GM23248 (cell line): ENCODE measurements around the gene GLRX5. TPM values are rescaled to one million over a fixed set of nuclear protein-coding genes. Genes with fewer than 3 reads are reported as not detected.
"Not testable (repeated sequence)": the region's sequence is repeated elsewhere in the genome, so short reads cannot be mapped to it uniquely, and the experiment has no call there.

ENCODE experiments used
- DNase-seq: peaks from one replicate; pipeline ENCODE4 v3.0.0-alpha.2; 2015
- H2AFZ ChIP-seq: fragments of 200-600 bp; sonication (generic); 2 replicates; pipeline ENCODE4 v1.6.1; 2016; ENCODE audit warnings: antibody characterized with exemption
- H3F3A ChIP-seq: fragments of 200-600 bp; sonication (generic); 2 replicates; pipeline ENCODE4 v1.6.1; 2016; ENCODE audit warnings: mild to moderate bottlenecking, antibody characterized with exemption, mixed run types; ENCODE audit not compliant: insufficient read depth
- H3K27ac ChIP-seq: fragments of 200-600 bp; sonication (generic); 2 replicates; pipeline ENCODE4 v1.5.1; 2016; ENCODE audit warnings: mild to moderate bottlenecking
- H3K27me3 ChIP-seq: fragments of 200-600 bp; sonication (generic); replicated peaks from 2 replicates; pipeline ENCODE4 v1.6.1; 2016; ENCODE audit warnings: mild to moderate bottlenecking; ENCODE audit not compliant: insufficient read depth
- H3K36me3 ChIP-seq: fragments of 200-600 bp; sonication (generic); 2 replicates; pipeline ENCODE4 v1.6.1; 2016; ENCODE audit warnings: low read depth, mild to moderate bottlenecking
- H3K4me1 ChIP-seq: fragments of 200-600 bp; sonication (generic); 2 replicates; pipeline ENCODE4 v1.6.1; 2016; ENCODE audit warnings: mild to moderate bottlenecking; ENCODE audit not compliant: insufficient read depth
- H3K4me2 ChIP-seq: fragments of 200-600 bp; sonication (generic); one replicate; pipeline ENCODE4 v1.6.1; 2016; ENCODE audit warnings: mild to moderate bottlenecking; ENCODE audit not compliant: unreplicated experiment
- H3K4me3 ChIP-seq: fragments of 200-600 bp; sonication (generic); 2 replicates; pipeline ENCODE4 v1.5.1; 2016; ENCODE audit warnings: mild to moderate bottlenecking
- H3K79me2 ChIP-seq: fragments of 200-600 bp; sonication (generic); 2 replicates; pipeline ENCODE4 v1.6.1; 2016; ENCODE audit warnings: mild to moderate bottlenecking; ENCODE audit not compliant: insufficient read depth
- H3K9ac ChIP-seq: fragments of 200-600 bp; sonication (generic); 2 replicates; pipeline ENCODE4 v1.6.1; 2016; ENCODE audit warnings: mild to moderate bottlenecking
- H3K9me2 ChIP-seq: fragments of 200-600 bp; sonication (generic); 2 replicates; pipeline ENCODE4 v1.6.1; 2016; ENCODE audit warnings: mixed run types, mild to moderate bottlenecking, moderate library complexity; ENCODE audit not compliant: insufficient read depth
- H3K9me3 ChIP-seq: fragments of 200-600 bp; sonication (generic); one replicate; pipeline ENCODE4 v1.6.1; 2017; ENCODE audit warnings: low read depth
- H4K20me1 ChIP-seq: fragments of 200-600 bp; sonication (generic); 2 replicates; pipeline ENCODE4 v1.6.0; 2016; ENCODE audit not compliant: insufficient read depth
- EZH2 ChIP-seq: fragments of 200-600 bp; sonication (generic); IDR thresholded peaks from 2 replicates; pipeline ENCODE4 v1.6.1; 2018; ENCODE audit warnings: antibody characterized with exemption, mild to moderate bottlenecking; ENCODE audit not compliant: insufficient read depth, poor library complexity, severe bottlenecking
- EZH2phosphoT487 ChIP-seq: fragments of 200-600 bp; sonication (generic); IDR thresholded peaks from 2 replicates; pipeline ENCODE4 v1.6.1; 2018; ENCODE audit warnings: antibody characterized with exemption, moderate library complexity, mild to moderate bottlenecking, low read depth; ENCODE audit not compliant: insufficient read depth
- WGBS, 2 experiments: methylation state at CpG; one replicate each; pipeline ENCODE4 v1.1.6; 2015 to 2017; ENCODE audit warnings: low lambda C conversion rate in 2 of 2, low coverage in 1 of 2; ENCODE audit errors: missing lambda C conversion rate in 2 of 2; 5-methylcytosine and 5-hydroxymethylcytosine counted together
- in situ Hi-C: fragments of 300-500 bp; cut with MboI; formaldehyde crosslinking; loops from 2 replicates; pipeline ENCODE4 v1.15.0; 2020
- polyA plus RNA-seq: library from polyadenylated mRNA; unstranded; fragments of >200 nt; fragmentation: Nextera tagmentation; extraction: Ambion mirVana; gene quantifications from 2 replicates; pipeline ENCODE4 v1.2.1, GENCODE V29; 2016
- total RNA-seq: library from RNA; depleted of rRNA; stranded (reverse); fragments of >200 nt; shearing (Covaris generic); gene quantifications from 2 replicates; pipeline ENCODE4 v1.2.3, GENCODE V29; 2014

Gene GLRX5
- total and polyA plus RNA-seq, 2 experiments from 2014 or later, result 38.6 to 48.7 TPM

GRCh38 chr14:95509495-95509894, 25.4 kb upstream of the GLRX5 start:
- in situ Hi-C loops, result no loop called here
- H3K4me3 ChIP-seq, result no peak overlapping the region
- H3K9me2 ChIP-seq, result no peaks in the 10 kb centered on the region
- WGBS, 2 experiments, result 79 to 81% methylated on average over 6 of the region's 6 CpGs
- H3F3A ChIP-seq, result peaks cover 13% of the 10 kb centered on the region
- H3K36me3 ChIP-seq, result no peaks in the 10 kb centered on the region
- no peak overlapping the region for H2AFZ ChIP-seq
- H4K20me1 ChIP-seq, result no peaks in the 10 kb centered on the region
- H3K27ac ChIP-seq, result no peak overlapping the region
- no peak overlapping the region for H3K9ac ChIP-seq
- no peak for DNase-seq
- H3K4me1 ChIP-seq, result peaks cover 30% of the 10 kb centered on the region
- no peak overlapping the region for H3K4me2 ChIP-seq
- TF ChIP-seq EZH2phosphoT487 (no peak), EZH2 (no peak)
- H3K9me3 ChIP-seq, result no peaks in the 10 kb centered on the region
- no peaks in the 10 kb centered on the region for H3K27me3 ChIP-seq
- H3K79me2 ChIP-seq, result 0 out of 2 replicates have a peak, but pooled peaks cover 9% of the 10 kb centered on the region

GRCh38 chr14:95510344-95510743, 24.5 kb upstream of the GLRX5 start:
- H3K27me3 ChIP-seq, H3K4me3 ChIP-seq, DNase-seq, H4K20me1 ChIP-seq, H3K4me2 ChIP-seq, H3K79me2 ChIP-seq, H3K27ac ChIP-seq, H3F3A ChIP-seq, H3K9me3 ChIP-seq, H3K9me2 ChIP-seq, in situ Hi-C loops, H3K36me3 ChIP-seq, H2AFZ ChIP-seq, H3K9ac ChIP-seq: not testable (repeated sequence)
- 37 to 46% methylated on average over 9 of the region's 9 CpGs for WGBS, 2 experiments
- H3K4me1 ChIP-seq, result peaks cover 24% of the 10 kb centered on the region

GRCh38 chr14:95510804-95511203, 24.0 kb upstream of the GLRX5 start:
- H3F3A ChIP-seq, result peaks cover 4% of the 10 kb centered on the region; the same call in 1 of the 2 replicates
- peaks cover 29% of the 10 kb centered on the region for H3K4me1 ChIP-seq
- no peaks in the 10 kb centered on the region for H3K36me3 ChIP-seq
- H3K4me3 ChIP-seq, result no peak overlapping the region; the same call in 1 of the 2 replicates
- no peaks in the 10 kb centered on the region for H3K27me3 ChIP-seq
- no peak overlapping the region for H2AFZ ChIP-seq
- no peak overlapping the region for H3K9ac ChIP-seq
- in situ Hi-C loops, result no loop called here
- peak; percentile 66 for DNase-seq
- peak overlapping the region; percentile 59 for H3K4me2 ChIP-seq
- 0 out of 2 replicates have a peak, but pooled peaks cover 9% of the 10 kb centered on the region for H3K79me2 ChIP-seq
- H3K27ac ChIP-seq, result no peak overlapping the region
- WGBS, 2 experiments, result 22 to 35% methylated on average over 5 of the region's 5 CpGs
- no peaks in the 10 kb centered on the region for H4K20me1 ChIP-seq
- no peaks in the 10 kb centered on the region for H3K9me2 ChIP-seq
- H3K9me3 ChIP-seq, result no peaks in the 10 kb centered on the region
- no peak for TF ChIP-seq EZH2
- no peak for TF ChIP-seq EZH2phosphoT487

- no peak overlapping the region for H3K4me3 ChIP-seq
- TF ChIP-seq EZH2, result no peak
- no peak for TF ChIP-seq EZH2phosphoT487
- no peak overlapping the region for H3K27ac ChIP-seq
- H3K27me3 ChIP-seq, result no peaks in the 10 kb centered on the region
- H2AFZ ChIP-seq, result no peak overlapping the region
- no peaks in the 10 kb centered on the region for H3K36me3 ChIP-seq
- no peak for DNase-seq
- WGBS, 2 experiments, result 58 to 64% methylated on average over 5 of the region's 5 CpGs
- peaks cover 29% of the 10 kb centered on the region for H3K4me1 ChIP-seq
- H3K4me2 ChIP-seq, result no peak overlapping the region
- H3K79me2 ChIP-seq, result 0 out of 2 replicates have a peak, but pooled peaks cover 9% of the 10 kb centered on the region
- H3F3A ChIP-seq, result peaks cover 4% of the 10 kb centered on the region; the same call in 1 of the 2 replicates
- H3K9me2 ChIP-seq, result no peaks in the 10 kb centered on the region
- H3K9ac ChIP-seq, result no peak overlapping the region
- H3K9me3 ChIP-seq, result no peaks in the 10 kb centered on the region
- no peaks in the 10 kb centered on the region for H4K20me1 ChIP-seq
- in situ Hi-C loops, result no loop called here
Observed at GRCh38 chr14:95511687-95512086, 23.2 kb upstream of the GLRX5 start.

GRCh38 chr14:95513291-95513690, 21.6 kb upstream of the GLRX5 start:
- in situ Hi-C loops, result no loop called here
- WGBS, 2 experiments, result 45 to 53% methylated on average over 6 of the region's 6 CpGs

More at GRCh38 chr14:95513291-95513690, 21.6 kb upstream of the GLRX5 start:
- Histone ChIP-seq H2AFZ (no peak overlapping the region), H3K27ac (no peak overlapping the region), H3K9me3 (no peaks in the 10 kb centered on the region), H3K9me2 (no peaks in the 10 kb centered on the region), H3K9ac (no peak overlapping the region), H3K4me1 (peaks cover 28% of the 10 kb centered on the region), H3K36me3 (no peaks in the 10 kb centered on the region), H3K79me2 (0 out of 2 replicates have a peak, but pooled peaks cover 7% of the 10 kb centered on the region), H3F3A (peaks cover 16% of the 10 kb centered on the region), H4K20me1 (no peaks in the 10 kb centered on the region), H3K4me2 (no peak overlapping the region), H3K4me3 (no peak overlapping the region), H3K27me3 (no peaks in the 10 kb centered on the region)
- DNase-seq, result no peak
- TF ChIP-seq EZH2phosphoT487 (no peak), EZH2 (no peak)
